Kidney tubule cell (primary cell): ENCODE results near the gene HAGH.
A peak's percentile ranks its signal among the peaks of the same experiment; 100 is the strongest.

Source experiments
- DNase-seq: peaks from one replicate; pipeline ENCODE4 v3.0.0-alpha.2; 2018; ENCODE audit warnings: low spot score

Gene HAGH

GRCh38 chr16:1786242-1787055 lies 40.2 kb downstream of the HAGH start:
- no peak for DNase-seq

DNA sequence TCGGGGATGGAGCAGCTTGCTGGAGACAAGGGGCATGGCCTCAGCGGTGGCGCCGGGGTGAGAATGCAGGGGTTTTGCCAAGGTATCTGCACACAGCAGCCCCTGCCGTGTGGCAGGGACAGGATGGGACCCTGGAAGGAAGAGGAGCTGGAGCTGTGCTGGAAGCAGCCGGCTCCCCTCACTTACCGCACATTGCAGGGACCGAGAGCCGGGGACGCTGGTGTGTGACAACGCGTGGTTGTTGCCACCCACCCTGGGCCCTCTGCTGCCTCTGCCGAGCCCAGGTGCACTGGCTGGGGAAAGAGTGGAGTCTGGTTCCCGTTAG lies 40.8 kb downstream of the HAGH start:
- no peak for DNase-seq

DNA sequence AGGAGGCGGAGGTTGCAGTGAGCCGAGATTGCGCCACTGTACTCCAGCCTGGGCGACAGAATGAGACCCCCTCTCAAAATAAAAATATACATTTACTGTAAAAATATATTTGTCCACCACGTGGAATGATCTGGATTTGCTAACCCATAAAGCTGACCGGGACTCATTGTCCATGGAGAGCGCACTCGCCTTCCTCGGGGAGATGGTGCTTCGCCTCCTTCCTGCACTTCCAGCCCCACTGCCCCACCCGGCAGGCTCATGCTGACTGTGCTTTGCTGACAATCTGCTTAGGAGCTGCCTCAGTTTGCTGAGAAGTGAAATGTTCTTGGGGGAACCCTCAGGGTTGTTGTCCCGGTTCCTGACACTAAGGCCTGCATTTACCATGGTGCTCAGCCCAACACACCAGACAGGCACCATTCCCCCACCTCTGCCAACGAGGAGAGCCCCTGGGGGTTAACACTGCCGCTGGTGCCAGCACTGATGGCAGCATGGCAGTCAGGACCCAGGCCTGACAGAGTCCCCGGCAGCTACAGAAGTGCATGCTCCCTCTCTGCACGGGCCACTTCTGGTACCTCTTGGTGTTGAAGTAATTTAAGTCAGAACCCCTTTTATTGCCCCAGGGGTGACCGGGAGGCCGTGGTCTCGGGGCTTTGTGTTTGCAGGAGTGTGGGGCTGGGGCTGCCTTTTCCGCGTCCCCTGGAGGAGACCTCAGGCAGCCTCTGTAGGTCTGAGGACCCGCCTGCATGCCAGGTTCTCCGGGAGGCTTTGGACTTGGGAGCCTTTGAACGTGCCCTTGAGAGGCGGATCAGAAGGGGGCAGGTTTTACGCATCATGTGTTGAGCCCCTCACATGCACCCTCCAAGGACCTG lies 41.4 kb downstream of the HAGH start:
- DNase-seq, result no peak

DNA sequence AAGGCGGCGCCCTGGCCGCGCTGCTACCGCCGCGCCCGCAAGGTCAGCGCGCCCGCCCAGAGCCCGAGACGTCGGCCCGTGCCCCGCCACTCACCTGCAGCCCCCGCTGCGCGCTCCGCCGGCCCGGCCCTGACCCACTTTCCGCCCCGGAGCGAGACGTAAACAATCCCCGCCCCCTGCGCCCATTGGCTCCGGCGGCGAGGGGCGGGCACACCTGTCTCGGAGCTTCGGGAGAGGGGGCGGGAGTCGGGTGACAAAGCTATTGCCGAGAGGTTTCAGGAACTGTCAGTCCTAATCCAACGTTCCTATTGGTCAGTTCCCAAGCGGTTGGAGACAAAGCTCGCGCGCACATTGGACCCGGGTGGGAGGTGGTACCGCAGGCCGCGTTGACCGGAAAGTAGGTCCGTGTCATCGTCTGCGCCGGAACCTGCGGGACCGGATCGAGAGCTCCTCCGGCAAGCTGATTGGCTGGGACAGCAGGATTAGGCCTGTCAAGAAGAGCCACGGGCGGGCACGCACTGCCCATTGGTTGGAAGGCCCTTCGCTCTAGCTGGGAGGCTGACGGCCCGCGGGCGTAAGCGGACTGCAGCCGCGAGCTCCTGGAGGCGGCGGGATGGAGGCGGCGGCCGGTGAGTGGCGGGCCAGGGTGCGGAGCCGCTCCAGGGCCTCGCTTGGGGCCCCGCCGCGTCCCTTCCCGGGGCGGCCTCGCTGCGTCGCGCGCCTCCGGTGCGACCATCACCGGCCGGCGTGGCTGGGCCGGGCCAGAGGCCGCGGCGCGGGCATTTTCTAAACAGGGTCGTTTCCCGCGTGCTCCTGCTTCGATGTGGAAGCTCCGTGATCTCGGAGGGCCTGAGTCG lies 44.0 kb downstream of the HAGH start, which contains the start of the genes NUBP2 and SPSB3:
Gene NUBP2 (plus strand): TSS at position 553 of the 857 bp plus-strand sequence. CDS start 61 bp downstream, at position 614.
Gene SPSB3 (minus strand): TSS at position 164 of the 857 bp plus-strand sequence. CDS start 1,088 bp downstream, outside the sequence.
- DNase-seq, result peak; percentile 100

GRCh38 chr16:1781758-1782407 lies 44.7 kb downstream of the HAGH start:
- peak; percentile 79 for DNase-seq

DNA sequence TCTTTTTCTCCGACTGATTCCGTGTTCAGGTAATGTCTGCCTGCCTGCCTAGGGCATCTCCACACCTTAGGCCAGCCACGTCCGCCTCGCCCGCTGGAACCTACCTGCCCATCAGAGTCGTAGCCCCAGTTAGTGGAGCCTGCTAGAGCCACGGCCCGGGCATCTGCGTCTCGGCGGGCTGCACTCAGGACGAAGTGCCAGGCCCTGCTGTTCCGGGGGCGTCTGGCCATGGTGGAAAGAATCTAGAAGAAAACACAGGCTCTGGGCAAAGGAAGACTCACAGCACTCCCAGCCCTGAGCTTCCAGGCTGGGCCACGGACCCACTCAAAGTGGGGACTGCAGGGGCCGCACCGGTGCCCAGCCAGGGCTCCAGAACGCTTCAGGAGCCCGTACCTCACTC lies 45.4 kb downstream of the HAGH start:
- no peak for DNase-seq

DNA sequence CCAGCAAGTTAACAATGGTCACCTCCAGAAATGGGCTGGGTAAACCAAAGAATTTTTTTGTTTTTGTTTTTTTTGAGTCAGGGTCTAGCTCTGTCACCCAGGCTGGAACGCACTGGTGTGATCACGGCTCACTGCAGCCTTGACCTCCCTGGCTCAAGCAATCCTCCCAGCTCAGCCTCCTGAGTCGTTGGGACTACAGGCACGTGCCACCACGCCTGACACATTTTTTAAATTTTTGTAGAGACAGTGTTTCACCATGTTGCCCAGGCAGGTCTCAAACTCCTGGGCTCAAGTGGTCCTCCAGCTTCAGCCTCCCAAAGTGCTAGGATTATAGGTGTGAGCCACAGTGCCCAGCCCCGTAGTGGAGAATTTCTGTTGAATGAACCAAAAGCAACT lies 46.0 kb downstream of the HAGH start:
- DNase-seq, result no peak

GRCh38 chr16:1779741-1780676 lies 46.6 kb downstream of the HAGH start:
- DNase-seq, result no peak

GRCh38 chr16:1779234-1779701 lies 47.4 kb downstream of the HAGH start:
- DNase-seq, result no peak

GRCh38 chr16:1778200-1779179 lies 48.1 kb downstream of the HAGH start:
- DNase-seq, result no peak

DNA sequence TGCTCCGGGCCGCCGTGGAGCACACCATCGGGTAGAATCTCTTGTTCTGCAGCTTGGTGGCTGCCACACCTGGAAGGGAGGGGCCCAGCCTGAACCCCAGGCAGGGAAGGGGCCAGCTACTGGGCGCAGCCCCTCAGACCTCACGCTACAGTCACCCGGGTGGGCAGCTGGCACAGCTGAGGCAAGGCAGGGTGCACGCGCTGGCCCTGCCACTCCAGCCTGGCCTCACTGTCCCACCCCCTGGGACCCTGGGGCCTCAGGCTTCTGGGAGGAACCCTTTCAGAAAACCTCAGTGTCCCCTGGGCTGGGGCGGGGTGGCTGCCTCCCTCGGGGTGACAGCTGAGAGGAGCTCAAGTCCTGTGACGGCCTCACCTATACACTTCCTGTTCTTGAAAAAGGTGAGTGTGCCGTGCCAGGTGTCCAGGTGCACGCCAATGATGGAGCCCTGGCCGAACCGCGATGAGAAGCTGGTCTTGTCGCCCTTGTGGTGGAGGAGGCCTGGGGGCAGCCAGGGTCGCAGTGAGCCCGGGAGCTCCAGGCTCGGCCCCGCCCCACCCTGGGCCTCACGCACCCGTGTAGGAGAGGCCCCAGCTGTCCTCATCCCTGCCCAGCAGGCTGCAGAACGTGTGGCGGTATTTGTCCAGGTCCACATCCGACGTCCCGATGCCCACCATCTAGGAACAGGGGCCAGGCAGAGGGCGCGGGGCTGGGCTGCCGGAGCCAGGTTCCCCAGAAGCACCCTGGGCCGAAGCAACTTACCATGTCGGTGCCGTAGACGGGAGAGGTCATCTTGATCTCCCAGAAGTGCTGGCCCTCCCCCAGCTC lies 49.0 kb downstream of the HAGH start:
- no peak for DNase-seq

DNA sequence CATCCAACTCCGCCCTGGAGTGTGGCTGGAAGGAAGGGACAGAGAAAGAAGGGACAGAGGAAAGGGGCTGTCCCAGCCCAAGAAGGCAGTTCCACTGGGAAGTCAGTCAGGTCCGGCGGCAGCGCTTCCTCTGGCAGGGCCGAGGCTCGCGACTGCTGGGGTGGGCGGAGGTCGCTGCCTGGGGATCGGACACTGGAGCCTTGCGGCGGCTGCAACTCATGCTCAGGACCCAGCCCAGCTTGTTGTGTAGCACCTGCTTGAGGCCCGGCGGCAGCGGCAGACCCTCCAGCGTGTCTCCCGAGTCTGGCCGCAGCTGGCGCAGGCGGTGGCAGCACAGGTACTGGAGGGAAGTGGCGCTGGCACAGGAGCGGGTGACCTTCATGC lies 49.6 kb downstream of the HAGH start:
- DNase-seq, result no peak

GRCh38 chr16:1776672-1776955 lies 50.0 kb downstream of the HAGH start:
- no peak for DNase-seq

DNA sequence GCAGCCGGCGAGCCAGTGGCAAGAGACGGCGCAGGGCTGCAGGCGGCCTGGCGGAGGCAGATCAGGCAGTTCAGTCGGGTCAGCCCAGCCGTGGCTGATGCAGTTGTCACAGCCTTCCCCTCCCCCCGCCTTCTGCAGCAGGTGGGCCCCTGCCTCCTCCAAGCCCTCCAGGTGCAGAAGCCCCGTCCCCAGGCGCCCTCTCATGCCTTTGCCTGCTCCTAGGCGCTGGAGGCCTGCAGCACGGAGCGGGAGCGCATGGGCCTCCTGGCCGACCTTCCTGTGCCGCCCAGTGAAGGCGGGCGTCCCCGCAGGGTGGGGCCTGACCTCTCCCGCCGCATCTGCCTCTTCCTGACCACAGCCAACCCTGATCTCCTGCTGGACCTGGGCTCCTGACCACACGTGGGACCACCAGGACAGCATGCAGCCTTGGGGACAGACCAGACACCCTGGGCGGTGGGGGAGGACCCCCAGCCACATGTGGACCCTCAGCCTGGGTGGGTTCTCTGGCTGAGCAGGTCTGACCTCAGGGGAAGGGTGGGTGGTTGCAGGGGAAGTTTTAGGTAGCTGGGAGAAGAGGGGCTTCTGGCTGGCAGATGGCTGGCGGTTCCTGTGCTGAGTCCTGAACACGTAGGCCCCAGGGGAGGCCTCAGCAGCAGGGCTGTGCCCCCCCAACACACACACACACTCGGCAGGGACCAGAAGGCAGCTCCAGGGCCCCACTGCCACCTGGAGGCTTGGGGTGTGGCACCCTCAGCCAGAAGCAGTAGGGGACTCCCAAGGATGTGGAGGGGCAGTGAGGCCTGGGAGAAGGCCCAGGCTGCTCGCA lies 50.6 kb downstream of the HAGH start:
- DNase-seq, result no peak

DNA sequence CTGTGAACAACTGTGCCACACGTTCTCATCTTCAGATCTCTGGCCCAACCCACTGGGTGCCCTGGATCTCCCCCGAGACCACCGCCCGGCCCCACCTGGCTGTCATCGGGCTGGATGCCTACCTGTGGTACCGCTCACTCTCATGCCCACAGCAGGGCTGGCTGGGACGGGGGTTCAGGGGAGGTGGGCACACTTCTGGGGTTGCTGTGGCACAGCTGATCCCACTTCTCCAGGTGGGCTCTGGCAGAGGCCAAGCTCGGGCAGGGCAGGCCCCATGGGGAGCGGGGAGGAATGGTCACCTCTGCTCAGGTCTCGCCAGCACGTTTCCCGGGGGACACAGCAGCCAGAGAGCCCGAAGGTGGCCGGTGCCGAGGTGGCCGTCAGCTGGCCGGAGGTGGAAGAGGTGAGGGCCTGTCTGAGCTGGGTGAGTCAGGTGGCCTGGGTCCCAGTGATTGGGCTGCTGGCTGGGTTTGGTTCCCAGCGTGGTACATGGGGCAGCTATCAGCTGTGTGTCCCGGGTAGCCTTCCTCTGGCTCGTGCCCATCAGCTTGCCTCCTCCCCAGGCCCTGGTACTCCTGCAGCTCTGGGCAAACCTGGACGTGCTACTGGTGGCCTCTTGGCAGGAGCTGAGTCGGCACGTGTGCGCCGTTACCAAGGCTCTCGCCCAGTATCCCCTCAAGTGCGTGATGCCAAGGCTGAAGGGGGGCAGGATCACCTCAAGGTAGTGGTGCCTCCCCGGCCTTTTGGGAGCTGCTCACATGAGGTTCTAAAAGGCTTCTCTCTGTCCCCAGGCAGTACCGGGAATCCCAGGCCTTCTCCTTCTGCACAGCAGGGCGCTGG lies 51.4 kb downstream of the HAGH start:
- no peak for DNase-seq

DNA sequence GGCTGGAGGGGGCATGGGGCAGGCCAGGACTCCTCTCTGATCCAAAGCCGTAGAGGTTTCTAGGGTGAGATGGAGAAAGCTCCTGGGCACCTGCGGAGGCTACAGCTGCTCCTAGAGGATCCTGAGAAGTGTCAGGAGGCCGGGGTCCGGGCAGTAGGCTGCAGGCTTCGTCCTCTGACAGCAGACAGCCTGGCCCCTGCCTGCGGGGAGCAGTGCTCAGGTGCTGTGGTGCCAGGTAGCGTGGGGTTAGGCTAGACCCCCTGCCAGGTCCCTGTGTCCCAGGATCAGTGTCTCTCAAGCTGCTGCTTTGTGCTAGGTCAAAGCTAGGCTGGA lies 52.2 kb downstream of the HAGH start:
- DNase-seq, result no peak
